ENCODE data around the gene RNF128.
A peak's percentile ranks its signal among the peaks of the same experiment; 100 is the strongest.

Gene RNF128

DNA sequence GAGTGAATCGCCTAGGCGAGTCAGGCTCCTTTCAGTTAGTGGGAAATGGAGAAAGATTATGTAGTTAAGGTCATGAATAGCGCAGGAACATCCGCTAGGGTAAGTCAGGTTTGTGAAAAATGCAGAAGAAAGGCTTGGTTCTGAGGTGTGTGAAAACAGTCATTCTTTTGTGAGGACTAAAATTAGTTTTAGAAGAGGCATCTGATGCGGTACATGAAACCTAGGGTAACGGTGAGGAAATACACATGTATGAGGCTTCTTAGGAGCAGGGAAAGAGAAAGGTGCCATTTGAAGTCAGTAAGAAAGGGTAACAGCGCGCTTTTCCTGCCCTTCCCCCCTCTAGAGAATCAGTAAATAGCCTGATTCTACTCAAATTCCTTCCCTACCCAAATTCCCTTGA lies 570 bp upstream of the RNF128 start:
- DNase-seq (ENCODE audit: low read depth, low spot score), result no peak
- no peaks in the 10 kb centered on the region for H3K36me3 ChIP-seq (ENCODE audit: insufficient read depth, insufficient read length, low read length)
- H3K4me3 ChIP-seq (ENCODE audit: insufficient read length, low read depth), result peak overlapping the region; percentile 78
- peaks cover 53% of the 10 kb centered on the region for H3K27me3 ChIP-seq (ENCODE audit: insufficient read depth, insufficient read length)
- no peak overlapping the region for H3K9ac ChIP-seq (ENCODE audit: insufficient read length, low read depth)
- no peak for TF ChIP-seq SUZ12 (IDR thresholded peaks at IDR 0.05; ENCODE audit: extremely low read depth, insufficient read depth, insufficient read length)
- TF ChIP-seq YY1 (IDR thresholded peaks at IDR 0.05; ENCODE audit: insufficient read depth, insufficient read length), result no peak
- TF ChIP-seq ZNF274 (IDR thresholded peaks at IDR 0.05; ENCODE audit: low read depth, low read length), result no peak
- no peaks in the 10 kb centered on the region for H3K4me1 ChIP-seq (ENCODE audit: insufficient read depth, insufficient read length)
- no peaks in the 10 kb centered on the region for H3K9me3 ChIP-seq (ENCODE audit: insufficient read depth, low read length)

- Histone ChIP-seq H3K4me3 (ENCODE audit: insufficient read length, low read depth) (no peak overlapping the region), H3K27me3 (ENCODE audit: insufficient read depth, insufficient read length) (peaks cover 53% of the 10 kb centered on the region), H3K9me3 (ENCODE audit: insufficient read depth, low read length) (no peaks in the 10 kb centered on the region), H3K9ac (ENCODE audit: insufficient read length, low read depth) (no peak overlapping the region), H3K36me3 (ENCODE audit: insufficient read depth, insufficient read length, low read length) (no peaks in the 10 kb centered on the region), H3K4me1 (ENCODE audit: insufficient read depth, insufficient read length) (no peaks in the 10 kb centered on the region)
- TF ChIP-seq YY1 (IDR thresholded peaks at IDR 0.05; ENCODE audit: insufficient read depth, insufficient read length) (no peak), SUZ12 (IDR thresholded peaks at IDR 0.05; ENCODE audit: extremely low read depth, insufficient read depth, insufficient read length) (no peak), ZNF274 (IDR thresholded peaks at IDR 0.05; ENCODE audit: low read depth, low read length) (no peak)
- no peak for DNase-seq (ENCODE audit: low read depth, low spot score)
These were observed 1.8 kb downstream of the RNF128 start for GRCh38 chrX:106728337-106728736.

- no peaks in the 10 kb centered on the region for H3K36me3 ChIP-seq (ENCODE audit: insufficient read depth, insufficient read length, low read length)
- no peak for DNase-seq (ENCODE audit: low read depth, low spot score)
- peaks cover 35% of the 10 kb centered on the region for H3K27me3 ChIP-seq (ENCODE audit: insufficient read depth, insufficient read length)
- no peaks in the 10 kb centered on the region for H3K9me3 ChIP-seq (ENCODE audit: insufficient read depth, low read length)
- H3K9ac ChIP-seq (ENCODE audit: insufficient read length, low read depth), result no peak overlapping the region
- TF ChIP-seq YY1 (IDR thresholded peaks at IDR 0.05; ENCODE audit: insufficient read depth, insufficient read length), result no peak
- no peak for TF ChIP-seq SUZ12 (IDR thresholded peaks at IDR 0.05; ENCODE audit: extremely low read depth, insufficient read depth, insufficient read length)
- no peak for TF ChIP-seq ZNF274 (IDR thresholded peaks at IDR 0.05; ENCODE audit: low read depth, low read length)
- no peaks in the 10 kb centered on the region for H3K4me1 ChIP-seq (ENCODE audit: insufficient read depth, insufficient read length)
- H3K4me3 ChIP-seq (ENCODE audit: insufficient read length, low read depth), result no peak overlapping the region
These were observed 3.9 kb downstream of the RNF128 start for GRCh38 chrX:106730401-106730800.

DNA sequence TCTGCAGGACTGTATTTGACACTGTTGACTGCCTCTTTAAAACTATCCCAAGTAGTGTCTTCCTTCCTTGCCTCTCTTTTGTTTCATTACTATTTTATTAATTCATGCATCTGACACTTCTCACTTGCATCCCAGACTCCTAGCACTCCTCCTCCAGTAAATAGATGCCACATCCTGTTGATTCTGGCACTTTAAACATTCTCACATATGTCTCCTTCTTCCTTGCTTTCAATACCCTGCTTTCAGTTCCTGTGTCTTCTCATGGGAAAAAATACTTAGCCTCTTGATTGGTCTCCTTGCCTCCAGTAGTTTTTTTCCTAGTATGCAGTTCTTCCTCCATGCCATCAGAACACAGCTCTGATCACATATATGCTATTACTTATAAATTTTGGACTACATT lies 5.1 kb downstream of the RNF128 start:
- no peak for TF ChIP-seq ZNF274 (IDR thresholded peaks at IDR 0.05; ENCODE audit: low read depth, low read length)
- Histone ChIP-seq H3K9ac (ENCODE audit: insufficient read length, low read depth) (no peak overlapping the region), H3K4me3 (ENCODE audit: insufficient read length, low read depth) (no peak overlapping the region), H3K36me3 (ENCODE audit: insufficient read depth, insufficient read length, low read length) (no peaks in the 10 kb centered on the region), H3K9me3 (ENCODE audit: insufficient read depth, low read length) (no peaks in the 10 kb centered on the region), H3K27me3 (ENCODE audit: insufficient read depth, insufficient read length) (peaks cover 23% of the 10 kb centered on the region), H3K4me1 (ENCODE audit: insufficient read depth, insufficient read length) (no peaks in the 10 kb centered on the region)
- DNase-seq (ENCODE audit: low read depth, low spot score), result no peak

DNA sequence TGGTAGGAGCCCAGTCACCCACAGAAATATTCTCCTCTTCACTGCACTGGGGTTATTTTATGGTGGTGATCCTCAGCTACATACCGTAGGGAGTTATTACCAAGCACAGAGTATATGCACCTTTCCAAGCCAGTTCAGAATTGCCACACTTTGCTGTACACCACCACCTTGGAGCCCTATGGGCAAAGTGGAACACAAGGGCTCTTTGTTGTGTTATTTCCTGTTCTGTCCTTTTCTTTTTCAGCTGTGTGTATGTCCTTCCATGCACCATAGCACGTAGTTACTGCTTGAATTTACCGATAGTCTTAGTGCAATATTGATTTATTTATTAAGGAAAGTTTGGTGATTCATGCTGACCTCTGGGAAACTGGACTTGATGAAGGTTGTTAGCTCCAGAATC lies 8.3 kb downstream of the RNF128 start:
- no peaks in the 10 kb centered on the region for H3K9me3 ChIP-seq (ENCODE audit: insufficient read depth, low read length)
- no peaks in the 10 kb centered on the region for H3K4me1 ChIP-seq (ENCODE audit: insufficient read depth, insufficient read length)
- H3K36me3 ChIP-seq (ENCODE audit: insufficient read depth, insufficient read length, low read length), result no peaks in the 10 kb centered on the region
- no peak for DNase-seq (ENCODE audit: low read depth, low spot score)
- no peak overlapping the region for H3K9ac ChIP-seq (ENCODE audit: insufficient read length, low read depth)
- TF ChIP-seq ZNF274 (IDR thresholded peaks at IDR 0.05; ENCODE audit: low read depth, low read length) (no peak), YY1 (IDR thresholded peaks at IDR 0.05; ENCODE audit: insufficient read depth, insufficient read length) (no peak), SUZ12 (IDR thresholded peaks at IDR 0.05; ENCODE audit: extremely low read depth, insufficient read depth, insufficient read length) (no peak)
- H3K4me3 ChIP-seq (ENCODE audit: insufficient read length, low read depth), result no peak overlapping the region
- no peaks in the 10 kb centered on the region for H3K27me3 ChIP-seq (ENCODE audit: insufficient read depth, insufficient read length)

- Histone ChIP-seq H3K4me1 (ENCODE audit: insufficient read depth, insufficient read length) (no peaks in the 10 kb centered on the region), H3K9me3 (ENCODE audit: insufficient read depth, low read length) (no peaks in the 10 kb centered on the region), H3K4me3 (ENCODE audit: insufficient read length, low read depth) (no peak overlapping the region), H3K27me3 (ENCODE audit: insufficient read depth, insufficient read length) (no peaks in the 10 kb centered on the region), H3K9ac (ENCODE audit: insufficient read length, low read depth) (no peak overlapping the region), H3K36me3 (ENCODE audit: insufficient read depth, insufficient read length, low read length) (no peaks in the 10 kb centered on the region)
- TF ChIP-seq YY1 (IDR thresholded peaks at IDR 0.05; ENCODE audit: insufficient read depth, insufficient read length) (no peak), ZNF274 (IDR thresholded peaks at IDR 0.05; ENCODE audit: low read depth, low read length) (no peak), SUZ12 (IDR thresholded peaks at IDR 0.05; ENCODE audit: extremely low read depth, insufficient read depth, insufficient read length) (no peak)
- DNase-seq (ENCODE audit: low read depth, low spot score), result no peak
These were observed 13.8 kb downstream of the RNF128 start for GRCh38 chrX:106740193-106740780.

GRCh38 chrX:106742193-106742592 lies 15.7 kb downstream of the RNF128 start:
- no peak for DNase-seq (ENCODE audit: low read depth, low spot score)
- no peaks in the 10 kb centered on the region for H3K4me1 ChIP-seq (ENCODE audit: insufficient read depth, insufficient read length)
- H3K27me3 ChIP-seq (ENCODE audit: insufficient read depth, insufficient read length), result no peaks in the 10 kb centered on the region
- no peaks in the 10 kb centered on the region for H3K36me3 ChIP-seq (ENCODE audit: insufficient read depth, insufficient read length, low read length)
- H3K9ac ChIP-seq (ENCODE audit: insufficient read length, low read depth), result no peak overlapping the region
- no peak overlapping the region for H3K4me3 ChIP-seq (ENCODE audit: insufficient read length, low read depth)
- TF ChIP-seq ZNF274 (IDR thresholded peaks at IDR 0.05; ENCODE audit: low read depth, low read length) (no peak), YY1 (IDR thresholded peaks at IDR 0.05; ENCODE audit: insufficient read depth, insufficient read length) (no peak), SUZ12 (IDR thresholded peaks at IDR 0.05; ENCODE audit: extremely low read depth, insufficient read depth, insufficient read length) (no peak)
- H3K9me3 ChIP-seq (ENCODE audit: insufficient read depth, low read length), result no peaks in the 10 kb centered on the region

Data from NT2/D1 (cell line).